KG1 (cell line): ENCODE data around the gene GDAP1L1.
"Not testable (repeated sequence)": the region's sequence is repeated elsewhere in the genome, so short reads cannot be mapped to it uniquely, and the experiment has no call there.

ENCODE experiments used
- DNase-seq: peaks from one replicate; lab custom pipeline; 2025; lab: John Stamatoyannopoulos, UW

GDAP1L1 gene

DNA sequence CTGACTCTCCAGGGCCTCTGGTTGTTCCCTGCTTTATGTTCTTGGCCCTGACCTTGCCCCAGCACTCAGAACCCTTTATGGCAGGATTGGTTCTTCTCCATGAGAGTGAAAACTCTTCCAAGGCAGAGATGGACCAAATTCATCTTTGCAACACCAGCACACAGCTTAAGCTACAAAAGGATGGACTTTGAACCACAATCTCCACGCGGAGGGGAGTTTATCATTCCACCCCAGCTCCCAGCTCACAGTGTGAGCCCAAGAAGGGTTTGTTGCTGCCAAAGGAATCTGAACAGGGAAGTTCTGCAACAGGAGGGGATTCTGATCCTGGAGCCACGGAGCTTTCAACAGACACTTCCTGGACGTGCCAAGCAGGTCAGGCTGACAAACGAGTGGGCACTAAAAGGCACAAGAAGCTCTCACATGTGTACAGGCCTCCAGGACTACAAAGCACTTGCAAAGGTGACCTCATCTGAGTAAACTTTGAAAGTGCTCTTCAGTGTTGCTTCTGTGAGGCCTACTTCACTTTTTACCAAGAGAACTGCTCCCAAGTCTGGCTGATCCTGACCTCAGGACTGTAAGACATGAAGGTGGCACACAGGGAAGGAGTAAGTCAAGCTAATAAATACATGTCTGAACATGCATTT is 55.0 kb downstream of the GDAP1L1 start:
- no peak for DNase-seq

GRCh38 chr20:44302736-44303135 is 55.6 kb downstream of the GDAP1L1 start:
- no peak for DNase-seq

GRCh38 chr20:44304383-44304782 is 57.3 kb downstream of the GDAP1L1 start:
- no peak for DNase-seq

DNA sequence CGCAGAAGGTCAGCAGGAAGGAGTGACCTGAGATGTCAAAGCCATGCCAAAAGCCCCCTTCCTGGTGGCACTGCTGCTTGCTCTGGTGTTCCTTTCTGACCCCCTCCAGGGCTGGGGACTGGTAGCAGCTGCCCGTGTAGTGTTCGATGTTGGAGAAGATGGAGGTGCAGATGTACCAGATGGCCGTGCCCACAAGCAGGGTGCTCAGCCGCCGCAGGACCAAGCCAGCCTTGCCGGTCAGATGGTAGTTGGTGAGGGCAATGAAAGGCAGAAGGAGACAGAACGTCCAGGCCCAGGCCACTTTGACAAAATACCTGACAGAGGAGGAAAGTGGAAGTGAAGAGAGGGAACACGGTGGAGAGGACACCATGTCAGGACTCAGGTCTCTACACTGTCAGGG is 59.8 kb downstream of the GDAP1L1 start:
- DNase-seq, result no peak

GRCh38 chr20:44309763-44310663 is 62.9 kb downstream of the GDAP1L1 start:
- peak; percentile 7 for DNase-seq

DNA sequence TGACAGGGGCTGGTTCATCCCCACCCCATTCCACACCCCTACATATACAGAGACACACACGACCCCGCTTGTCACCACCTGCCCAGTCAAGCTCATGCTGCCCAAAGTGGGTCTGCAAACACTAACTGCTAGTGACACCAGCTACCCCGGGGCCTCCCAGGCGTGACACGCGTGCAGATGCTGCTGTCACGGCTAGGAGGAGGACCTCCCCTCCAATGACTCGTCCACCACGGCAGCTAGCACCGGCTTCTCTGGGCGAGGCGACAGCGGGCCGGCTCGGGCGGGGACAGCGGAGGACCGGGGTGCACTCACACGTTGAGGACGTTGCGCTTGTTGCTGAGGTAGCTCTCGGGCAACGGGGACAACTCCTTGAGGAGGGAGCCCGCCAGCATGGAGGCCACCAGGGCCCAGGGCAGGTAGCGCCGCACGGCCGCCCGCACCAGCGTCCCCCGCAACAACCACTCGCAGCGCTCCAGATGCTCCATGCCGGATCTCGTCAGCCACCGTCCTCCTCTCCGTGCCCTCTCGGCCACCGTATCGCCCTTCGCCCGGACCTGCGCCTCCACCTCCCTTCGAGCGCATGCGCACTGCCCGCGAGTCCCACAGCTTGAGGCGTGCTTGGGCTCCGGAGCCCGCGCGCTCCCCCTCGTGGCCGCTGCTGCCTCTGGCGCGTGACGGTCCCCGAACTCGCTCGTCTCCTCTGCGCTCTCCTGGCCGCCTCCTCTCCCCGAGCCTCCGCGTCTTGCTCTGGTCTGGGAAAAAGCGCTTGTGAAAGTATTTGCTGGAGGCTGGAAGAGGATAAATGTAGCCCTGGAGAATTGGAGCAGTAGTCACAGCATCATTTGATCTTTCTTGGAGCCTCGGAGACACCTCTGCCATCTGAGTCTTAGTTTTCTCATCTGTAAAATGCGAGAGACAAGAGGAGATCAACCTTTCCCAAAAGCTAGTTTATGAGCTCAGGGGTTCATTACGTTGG is 63.8 kb downstream of the GDAP1L1 start, which contains the start of gene FITM2:
Gene FITM2 (minus strand): TSS at position 539 of the 976 bp plus-strand sequence. CDS start 54 bp downstream, at position 485.
- DNase-seq, result peak; percentile 91

DNA sequence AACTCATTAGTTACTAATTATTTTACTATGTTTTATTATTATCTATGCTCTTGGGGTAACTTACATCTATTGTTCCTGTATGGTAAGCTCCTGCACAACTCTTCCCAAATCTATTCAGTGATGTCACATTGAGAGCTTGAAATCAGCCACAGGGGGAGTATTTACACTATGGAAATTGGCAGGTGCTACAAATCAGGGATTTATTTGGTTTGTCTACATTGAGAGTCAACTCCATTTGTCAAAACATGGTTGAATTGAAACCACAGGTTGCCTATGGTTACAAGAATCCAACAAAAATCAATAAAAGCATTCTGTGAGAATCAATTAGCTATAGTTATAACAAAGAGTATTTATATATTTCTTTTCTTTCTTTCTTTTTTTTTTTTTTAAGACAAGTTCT is 67.8 kb downstream of the GDAP1L1 start:
- no peak for DNase-seq

DNA sequence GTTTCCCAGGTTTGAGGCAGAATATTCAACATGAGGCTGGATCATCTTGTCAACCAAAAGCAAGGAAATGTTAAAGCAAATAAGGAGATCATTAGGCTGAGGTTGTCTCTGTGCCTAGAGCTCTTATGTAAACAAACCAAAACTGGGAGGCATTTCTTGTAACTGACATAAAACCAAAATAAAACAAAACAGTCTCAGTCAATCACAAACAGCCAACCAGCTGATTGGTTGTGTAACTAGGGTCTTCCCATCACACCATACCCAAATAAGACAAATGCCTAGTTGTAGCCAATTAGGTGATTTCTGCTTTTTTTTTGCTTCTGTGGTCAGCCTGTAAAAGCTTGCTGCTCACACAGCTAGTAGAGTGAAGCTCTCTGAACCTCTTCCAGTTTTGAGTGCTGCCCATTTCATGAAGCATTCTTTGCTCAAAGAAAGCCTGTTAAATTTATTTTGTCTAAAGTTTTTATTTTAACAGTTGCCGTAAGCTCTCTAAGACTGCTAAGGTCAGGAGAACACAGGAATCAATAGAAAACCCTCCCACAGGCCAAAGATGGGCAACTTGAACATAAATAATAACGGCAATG is 72.8 kb downstream of the GDAP1L1 start:
- no peak for DNase-seq

- DNase-seq, result no peak
Observed at GRCh38 chr20:44324343-44324742, 77.2 kb downstream of the GDAP1L1 start.

DNA sequence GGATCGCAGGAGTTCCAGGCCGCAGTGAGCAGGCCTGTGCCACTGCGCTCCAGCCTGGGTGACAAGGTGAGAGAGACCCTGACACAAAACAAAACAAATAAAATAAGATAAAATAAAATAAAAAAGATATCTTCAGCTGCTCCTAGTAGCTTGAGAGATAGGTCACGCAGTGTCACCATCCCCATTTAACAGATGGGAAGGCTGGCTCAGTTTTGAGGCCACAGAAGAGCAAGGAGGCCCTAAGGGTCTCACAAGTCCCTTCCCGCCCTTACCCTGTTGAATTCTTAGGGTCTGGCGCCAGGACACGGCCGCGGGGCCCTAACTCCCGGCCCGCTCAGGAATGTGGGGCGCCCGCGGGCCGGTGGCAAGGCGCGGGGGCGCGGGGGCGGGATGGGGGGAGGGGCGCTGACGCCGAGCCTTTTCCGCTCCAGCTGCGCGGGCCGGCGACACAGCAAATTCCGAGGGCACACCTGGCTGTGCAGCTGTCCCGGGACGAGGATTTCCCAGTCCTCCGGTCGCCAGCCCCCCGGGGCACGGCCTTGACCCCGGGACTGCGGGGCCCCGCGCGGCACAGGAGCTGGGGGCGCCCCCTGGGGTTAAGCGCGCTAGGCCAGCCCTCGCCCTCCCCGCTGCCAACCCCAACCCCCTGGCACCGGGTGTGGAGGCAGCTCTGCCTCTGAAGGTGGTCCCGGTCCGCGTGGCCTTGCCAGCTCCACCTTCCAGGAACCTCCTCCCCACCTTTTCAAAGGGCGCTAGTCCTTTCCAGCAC is 79.5 kb downstream of the GDAP1L1 start:
- DNase-seq, result no peak

GRCh38 chr20:44327748-44328147 is 80.6 kb downstream of the GDAP1L1 start:
- DNase-seq, result not testable (repeated sequence)

DNA sequence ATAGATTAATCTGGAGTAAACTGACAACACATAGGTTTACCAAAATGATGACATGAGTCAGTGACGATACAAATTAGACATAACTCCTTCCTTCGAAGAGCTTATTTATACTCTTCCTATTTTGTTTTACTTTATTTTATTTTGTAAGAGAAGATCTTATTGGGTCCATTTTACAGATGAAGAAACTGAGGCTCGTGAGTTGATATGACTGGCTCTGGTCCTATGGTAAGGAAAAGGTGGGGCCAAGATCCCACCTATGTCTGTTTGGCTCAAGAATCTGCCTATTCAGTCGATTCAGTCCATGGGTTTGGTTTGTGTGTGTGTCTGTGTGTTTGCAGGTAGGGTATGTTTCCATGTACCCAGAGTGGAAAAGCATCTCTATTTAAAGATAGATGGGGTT is 81.3 kb downstream of the GDAP1L1 start:
- DNase-seq, result no peak
